HG02763 (cell line): ENCODE results near the gene GALE.
"Not testable (repeated sequence)": the region's sequence is repeated elsewhere in the genome, so short reads cannot be mapped to it uniquely, and the experiment has no call there.

Source experiments
- ATAC-seq: cut with Tn5 transposase; IDR thresholded peaks from one replicate; pipeline ENCODE4 v1.9.1; 2021; ENCODE audit warnings: mild to moderate bottlenecking, moderate library complexity; ENCODE audit not compliant: unreplicated experiment

The GALE gene

DNA sequence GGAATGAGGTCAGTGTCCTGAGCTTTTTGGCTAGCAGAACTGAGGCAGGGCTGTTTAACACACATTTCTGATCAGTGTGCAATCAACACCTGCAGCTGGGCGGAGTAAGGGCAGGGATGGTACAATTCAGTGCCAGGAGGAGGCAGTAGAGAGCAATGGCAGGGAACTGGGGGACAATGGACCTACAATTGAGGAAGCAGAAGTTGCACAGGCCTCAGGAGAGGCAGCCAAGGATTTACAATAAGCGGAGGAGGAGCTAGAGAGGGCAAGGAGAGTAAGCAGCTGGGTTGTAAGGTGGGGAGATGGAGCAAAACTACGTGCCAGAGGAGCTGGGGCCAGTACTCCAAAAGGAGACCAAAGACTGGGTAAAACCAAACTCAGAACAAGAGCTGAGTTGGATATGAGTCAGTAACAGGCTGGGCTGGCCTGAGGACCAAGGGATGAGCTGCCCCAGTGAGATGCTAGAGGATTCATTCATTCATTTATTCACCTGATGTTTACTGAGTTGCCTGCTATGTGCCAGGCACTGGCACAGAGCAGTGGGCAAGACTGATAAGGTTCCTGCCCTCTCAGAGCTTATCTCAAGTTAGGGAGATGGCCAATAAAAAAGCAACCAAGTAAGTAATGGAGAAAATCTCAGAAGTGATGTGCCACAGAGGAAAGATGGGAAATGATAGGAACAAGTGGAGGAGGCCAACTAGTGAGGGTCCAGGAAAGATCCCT, 10.4 kb upstream of the GALE start:
- ATAC-seq, result no peak

- ATAC-seq, result no peak
Observed at GRCh38 chr1:23809751-23810171, 9.2 kb upstream of the GALE start.

GRCh38 chr1:23807453-23807852, 6.9 kb upstream of the GALE start:
- no peak for ATAC-seq

DNA sequence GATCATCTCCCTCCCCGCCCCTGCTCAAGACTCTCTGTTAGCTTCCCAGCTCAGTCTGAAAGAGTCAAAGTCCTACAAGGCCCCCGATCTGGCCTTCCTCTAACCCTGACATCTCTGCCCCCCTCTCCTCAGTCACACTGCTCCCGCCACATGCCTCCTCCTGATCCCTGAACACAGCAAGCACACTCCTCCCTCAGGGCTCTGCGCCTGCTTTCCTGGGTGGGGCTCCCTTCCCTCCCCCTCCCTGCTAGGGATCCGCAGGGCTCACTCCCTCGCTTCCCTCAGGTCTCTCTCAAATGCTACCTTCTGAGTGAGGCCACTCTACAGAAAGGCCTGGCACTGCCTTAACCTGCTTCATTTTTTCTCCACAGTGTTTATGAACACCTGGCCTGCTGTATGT, 5.7 kb upstream of the GALE start:
- no peak for ATAC-seq

GRCh38 chr1:23805025-23805424, 4.5 kb upstream of the GALE start:
- no peak for ATAC-seq

GRCh38 chr1:23804183-23804835, 3.8 kb upstream of the GALE start:
- no peak for ATAC-seq

GRCh38 chr1:23803674-23804073, 3.1 kb upstream of the GALE start:
- no peak for ATAC-seq

- ATAC-seq, result not testable (repeated sequence)
Observed at GRCh38 chr1:23802809-23803342, 2.3 kb upstream of the GALE start.

DNA sequence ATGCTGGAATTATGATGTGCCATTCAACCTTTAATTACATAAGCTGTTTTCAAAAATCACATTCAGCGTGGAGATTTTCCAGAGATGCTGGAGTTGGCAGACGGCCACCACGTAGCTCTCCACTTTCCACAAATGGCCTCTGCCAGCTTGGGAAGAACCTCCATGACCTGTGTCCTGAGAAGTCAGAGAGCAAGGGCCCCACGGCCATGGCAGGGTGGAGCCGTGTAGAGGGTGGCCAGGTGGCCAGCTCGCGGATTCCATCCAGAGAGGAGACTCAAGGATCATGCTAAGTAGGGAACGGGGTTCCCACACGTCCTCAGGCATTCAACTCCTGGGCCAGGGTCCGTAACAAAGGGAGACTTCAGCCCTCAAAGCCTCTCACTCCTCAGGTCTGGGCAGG, 1.3 kb upstream of the GALE start:
- no peak for ATAC-seq

DNA sequence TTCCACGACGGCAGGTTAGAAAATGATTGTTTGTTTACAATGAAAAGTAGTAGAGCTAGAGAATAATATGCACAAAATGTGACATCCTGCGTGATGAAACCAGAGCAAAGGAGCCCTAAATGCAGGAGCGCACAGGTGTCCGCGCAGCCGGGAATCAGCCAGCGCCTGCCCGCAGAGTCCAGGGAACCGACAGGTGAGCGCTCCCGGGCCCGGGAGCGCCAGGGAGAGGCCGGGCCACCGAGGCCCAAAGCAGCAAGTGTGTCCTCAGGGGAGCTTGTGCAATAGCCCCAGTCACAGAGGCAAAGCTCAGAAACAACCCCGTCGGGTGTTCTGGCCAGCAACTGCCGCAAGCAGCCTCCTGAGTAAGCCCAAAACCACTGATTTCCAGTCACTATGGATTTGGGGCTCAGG, 789 bp upstream of the GALE start:
- ATAC-seq, result no peak

GRCh38 chr1:23799570-23800399, 769 bp downstream of the GALE start:
- peak; percentile 14 for ATAC-seq

GRCh38 chr1:23799255-23799569, 1.3 kb downstream of the GALE start:
- no peak for ATAC-seq

- no peak for ATAC-seq
Observed at GRCh38 chr1:23798662-23799142, 1.9 kb downstream of the GALE start.

GRCh38 chr1:23797478-23798448, 2.8 kb downstream of the GALE start:
- ATAC-seq, result no peak

- ATAC-seq, result no peak
Observed at GRCh38 chr1:23796466-23797271, 3.9 kb downstream of the GALE start.

DNA sequence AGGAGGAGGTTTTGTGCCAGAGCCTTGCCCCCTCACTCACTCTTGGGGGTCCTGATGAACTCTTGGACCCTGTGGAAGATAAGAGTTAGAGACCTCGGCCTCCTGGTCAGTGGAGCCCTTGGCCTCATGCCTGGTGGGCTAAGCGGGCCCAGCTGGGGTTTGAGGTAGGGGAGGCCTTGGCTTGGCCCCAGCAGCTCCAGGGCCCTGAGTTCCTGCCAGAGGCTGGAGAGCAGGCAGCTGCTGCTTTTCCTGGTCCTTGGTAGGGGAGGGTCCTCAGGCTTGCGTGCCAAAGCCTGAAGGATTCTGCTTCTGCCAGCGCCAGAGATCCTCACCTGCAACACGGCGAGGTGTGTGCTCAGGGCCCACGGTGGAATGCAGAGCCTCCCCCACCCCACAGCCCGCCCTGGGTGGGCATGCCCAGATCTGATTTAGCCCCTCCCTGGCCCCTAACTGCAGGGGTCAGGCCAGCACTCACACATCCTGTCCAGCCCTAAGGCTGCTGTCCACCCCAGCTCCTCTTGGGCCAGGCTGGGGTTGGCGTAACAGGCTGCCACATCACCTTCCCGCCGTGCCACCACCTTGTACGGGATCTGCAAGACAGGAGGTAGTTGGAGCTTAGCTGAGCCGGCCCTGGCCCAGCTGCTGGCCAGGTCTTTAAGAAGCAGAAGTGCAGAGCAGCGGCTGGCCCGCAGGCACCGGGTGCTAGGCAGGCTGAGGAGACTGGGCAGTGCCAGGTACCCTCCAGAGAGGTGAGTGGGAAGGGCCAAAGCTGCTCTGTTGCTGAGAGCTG, 4.7 kb downstream of the GALE start:
- ATAC-seq, result no peak

GRCh38 chr1:23794732-23795182, 5.8 kb downstream of the GALE start:
- ATAC-seq, result not testable (repeated sequence)

GRCh38 chr1:23793861-23794731, 6.5 kb downstream of the GALE start:
- ATAC-seq, result no peak
